DMS 273 treated with DMSO at 0.1 percent for 48 hours (cell line): ENCODE results near the gene ZNF32.
"Not testable (repeated sequence)": the region's sequence is repeated elsewhere in the genome, so short reads cannot be mapped to it uniquely, and the experiment has no call there.

ENCODE experiments used
- DNase-seq: peaks from one replicate; lab custom pipeline; 2025; lab: John Stamatoyannopoulos, UW

Gene ZNF32

GRCh38 chr10:43680035-43680434, 31.4 kb upstream of the ZNF32 start:
- no peak for DNase-seq

- DNase-seq, result peak; percentile 42
These were observed 30.8 kb upstream of the ZNF32 start for GRCh38 chr10:43679509-43679908.

GRCh38 chr10:43678654-43679053, 30.0 kb upstream of the ZNF32 start:
- DNase-seq, result no peak

GRCh38 chr10:43676901-43677300, 28.2 kb upstream of the ZNF32 start:
- DNase-seq, result no peak

GRCh38 chr10:43676331-43676730, 27.6 kb upstream of the ZNF32 start:
- no peak for DNase-seq

GRCh38 chr10:43674553-43675210, 26.0 kb upstream of the ZNF32 start:
- DNase-seq, result no peak

- DNase-seq, result no peak
These were observed 24.8 kb upstream of the ZNF32 start for GRCh38 chr10:43673471-43673870.

- DNase-seq, result no peak
These were observed 23.2 kb upstream of the ZNF32 start for GRCh38 chr10:43671659-43672531.

GRCh38 chr10:43669386-43669785, 20.7 kb upstream of the ZNF32 start:
- no peak for DNase-seq

- no peak for DNase-seq
These were observed 19.2 kb upstream of the ZNF32 start for GRCh38 chr10:43667761-43668386.

- no peak for DNase-seq
These were observed 18.6 kb upstream of the ZNF32 start for GRCh38 chr10:43667317-43667731.

GRCh38 chr10:43666552-43666951, 17.9 kb upstream of the ZNF32 start:
- no peak for DNase-seq

- no peak for DNase-seq
These were observed 16.4 kb upstream of the ZNF32 start for GRCh38 chr10:43665054-43665453.

GRCh38 chr10:43658227-43658626, 9.5 kb upstream of the ZNF32 start:
- DNase-seq, result no peak

GRCh38 chr10:43655311-43655710, 6.6 kb upstream of the ZNF32 start:
- no peak for DNase-seq

GRCh38 chr10:43653746-43654145, 5.1 kb upstream of the ZNF32 start:
- no peak for DNase-seq

- no peak for DNase-seq
These were observed 473 bp upstream of the ZNF32 start for GRCh38 chr10:43649185-43649523.

- no peak for DNase-seq
These were observed 635 bp downstream of the ZNF32 start for GRCh38 chr10:43648095-43648397.

- no peak for DNase-seq
These were observed 1.1 kb downstream of the ZNF32 start for GRCh38 chr10:43647576-43647975.

- no peak for DNase-seq
These were observed 2.8 kb downstream of the ZNF32 start for GRCh38 chr10:43645866-43646265.

- DNase-seq, result no peak
These were observed 4.4 kb downstream of the ZNF32 start for GRCh38 chr10:43644252-43644651.

- DNase-seq, result no peak
These were observed 8.1 kb downstream of the ZNF32 start for GRCh38 chr10:43640603-43641002.

GRCh38 chr10:43635816-43636215, 12.9 kb downstream of the ZNF32 start:
- not testable (repeated sequence) for DNase-seq
